ENCODE results near the gene MBNL1. TPM values are rescaled to one million over a fixed set of nuclear protein-coding genes. Genes with fewer than 3 reads are reported as not detected.

MBNL1 gene
- total RNA-seq, 1 experiment from 2014 or later = 200 TPM

- no peak for ATAC-seq
- Histone ChIP-seq H3K9ac (ENCODE audit: low read length) (no peak overlapping the region), H3K79me2 (ENCODE audit: insufficient read depth, low read length) (peaks cover 99% of the 10 kb centered on the region), H3K36me3 (ENCODE audit: control insufficient read depth in 1 of 2, insufficient read depth in 2 of 2, low read length in 2 of 2) (no peaks in the 10 kb centered on the region), H3K4me1 (ENCODE audit: control insufficient read depth in 1 of 2, insufficient read depth in 2 of 2, low read length in 2 of 2) (peaks cover 18 to 35% of the 10 kb centered on the region in 2 experiments; a peak in 3 of 4 replicates), H4K20me1 (ENCODE audit: insufficient read depth) (peaks cover 8% of the 10 kb centered on the region), H3K9me3 (ENCODE audit: control insufficient read depth in 1 of 2, insufficient read depth in 1 of 2, low read depth in 1 of 2, low read length in 2 of 2) (no peaks in the 10 kb centered on the region), H3K27ac (ENCODE audit: low read depth, low read length) (peak overlapping the region; percentile 15; the same call in 1 of the 2 replicates), H3K4me2 (ENCODE audit: low read length) (no peak overlapping the region), H3K9me2 (ENCODE audit: insufficient read depth) (no peaks in the 10 kb centered on the region), H3K4me3 (replicated peaks in 1 of 2; ENCODE audit: low read depth in 1 of 2, low read length in 2 of 2) (no peak overlapping the region), H2AFZ (ENCODE audit: low read depth, low read length, poor library complexity, severe bottlenecking) (no peak overlapping the region), H3K27me3 (ENCODE audit: insufficient read depth, low read length) (no peaks in the 10 kb centered on the region)
- intact Hi-C loops (cut with micrococcal nuclease) = no loop called here
- DNase-seq (ENCODE audit: low read depth, low spot score) = no peak
- CTCF ChIA-PET = no interaction called here
- TF ChIP-seq JUND (IDR thresholded peaks at IDR 0.05) (no peak), SRF (IDR thresholded peaks at IDR 0.05; ENCODE audit: low read depth) (no peak), CTCF (IDR thresholded peaks at IDR 0.05 in 2 of 3, conservative IDR thresholded peaks at IDR 0.05 in 1 of 3; ENCODE audit: borderline replicate concordance in 1 of 3, insufficient read depth in 1 of 3, low read depth in 2 of 3, low read length in 2 of 3) (no peak), CEBPB (IDR thresholded peaks at IDR 0.05; ENCODE audit: low read depth) (no peak), ELF1 (IDR thresholded peaks at IDR 0.05; ENCODE audit: borderline replicate concordance, low read depth) (no peak), POLR2AphosphoS5 (IDR thresholded peaks at IDR 0.05; ENCODE audit: low read depth, low read length) (no peak), POLR2A (IDR thresholded peaks at IDR 0.05; ENCODE audit: borderline replicate concordance, extremely low read depth, insufficient read depth, insufficient read length) (no peak), EZH2phosphoT487 (IDR thresholded peaks at IDR 0.05; ENCODE audit: borderline replicate concordance) (no peak), RAD21 (IDR thresholded peaks at IDR 0.05; ENCODE audit: low read depth) (no peak), SIN3A (IDR thresholded peaks at IDR 0.05; ENCODE audit: low read depth) (no peak), FOSL1 (IDR thresholded peaks at IDR 0.05; ENCODE audit: low read depth) (no peak), ZFX (IDR thresholded peaks at IDR 0.05) (no peak), CBX3 (IDR thresholded peaks at IDR 0.05; ENCODE audit: low read depth) (no peak), SP1 (IDR thresholded peaks at IDR 0.05; ENCODE audit: low read depth) (no peak), YY1 (IDR thresholded peaks at IDR 0.05; ENCODE audit: extremely low read depth, insufficient replicate concordance, low read depth, low read length) (no peak), ZNF274 (IDR thresholded peaks at IDR 0.05; ENCODE audit: low read depth, low read length) (no peak)
- RAD21 ChIA-PET (ENCODE audit: low non-redundant PET in 1 of 2, low total read pairs in 2 of 2, uncharacterized antibody in 2 of 2, unreplicated experiment in 2 of 2) = interaction anchor here in 1 of 2 experiments (0.6 kb wide), 1 partner anchor 49 kb away, joined by 3 read pairs; no protein-coding TSS in a partner anchor
- BruUV-seq (replicated peaks) = no TSS peak
- POLR2A ChIA-PET = no interaction called here
Measured at GRCh38 chr3:152315623-152316022, 46.9 kb downstream of the MBNL1 start.
